Measurements from ENCODE around the gene ANKK1.

ANKK1 gene

DNA sequence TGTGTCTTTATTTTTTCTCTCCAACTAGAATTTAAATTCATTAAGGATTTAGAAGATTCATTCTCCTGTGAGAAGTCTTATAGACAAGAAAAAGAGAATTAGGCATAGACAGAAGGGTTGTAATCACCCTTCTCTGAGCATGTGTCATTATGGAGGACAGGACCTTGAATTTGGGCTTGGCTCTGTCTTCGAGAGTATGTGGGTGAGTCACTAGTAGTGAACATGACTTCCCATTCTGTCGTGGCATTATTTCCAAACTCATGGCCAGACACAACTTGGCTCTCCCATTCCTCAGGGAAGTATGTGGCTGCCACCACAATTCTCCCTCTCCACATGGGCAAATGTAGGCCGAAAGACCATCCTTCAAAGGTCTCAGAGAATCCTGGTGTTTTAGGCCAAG, 14.3 kb upstream of the ANKK1 start:
- CTCF ChIA-PET = interaction anchor here (0.7 kb wide), 1 partner anchor 157 kb away, joined by 6 read pairs; no protein-coding TSS in a partner anchor
- POLR2A ChIA-PET = no interaction called here
- peaks cover 0 to 3% of the 10 kb centered on the region in 2 experiments; a peak in 1 of 3 replicates for H3K36me3 ChIP-seq (ENCODE audit: control insufficient read depth in 2 of 2, insufficient read depth in 1 of 2, low read length in 2 of 2)
- no peak overlapping the region for H3K4me3 ChIP-seq (ENCODE audit: low read depth, low read length)
- TF ChIP-seq ZNF423 (tag by site-specific recombination; IDR thresholded peaks at IDR 0.05) = no peak
- TF ChIP-seq ZFP69B (tag by site-specific recombination; IDR thresholded peaks at IDR 0.05) = no peak
- TF ChIP-seq ZNF416 (tag by site-specific recombination; IDR thresholded peaks at IDR 0.05) = no peak
- TF ChIP-seq, protein P1, sequence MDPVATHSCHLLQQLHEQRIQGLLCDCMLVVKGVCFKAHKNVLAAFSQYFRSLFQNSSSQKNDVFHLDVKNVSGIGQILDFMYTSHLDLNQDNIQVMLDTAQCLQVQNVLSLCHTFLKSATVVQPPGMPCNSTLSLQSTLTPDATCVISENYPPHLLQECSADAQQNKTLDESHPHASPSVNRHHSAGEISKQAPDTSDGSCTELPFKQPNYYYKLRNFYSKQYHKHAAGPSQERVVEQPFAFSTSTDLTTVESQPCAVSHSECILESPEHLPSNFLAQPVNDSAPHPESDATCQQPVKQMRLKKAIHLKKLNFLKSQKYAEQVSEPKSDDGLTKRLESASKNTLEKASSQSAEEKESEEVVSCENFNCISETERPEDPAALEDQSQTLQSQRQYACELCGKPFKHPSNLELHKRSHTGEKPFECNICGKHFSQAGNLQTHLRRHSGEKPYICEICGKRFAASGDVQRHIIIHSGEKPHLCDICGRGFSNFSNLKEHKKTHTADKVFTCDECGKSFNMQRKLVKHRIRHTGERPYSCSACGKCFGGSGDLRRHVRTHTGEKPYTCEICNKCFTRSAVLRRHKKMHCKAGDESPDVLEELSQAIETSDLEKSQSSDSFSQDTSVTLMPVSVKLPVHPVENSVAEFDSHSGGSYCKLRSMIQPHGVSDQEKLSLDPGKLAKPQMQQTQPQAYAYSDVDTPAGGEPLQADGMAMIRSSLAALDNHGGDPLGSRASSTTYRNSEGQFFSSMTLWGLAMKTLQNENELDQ (tag by site-specific recombination; IDR thresholded peaks at IDR 0.05; ENCODE audit: low read depth) = no peak
- TF ChIP-seq, protein P2, sequence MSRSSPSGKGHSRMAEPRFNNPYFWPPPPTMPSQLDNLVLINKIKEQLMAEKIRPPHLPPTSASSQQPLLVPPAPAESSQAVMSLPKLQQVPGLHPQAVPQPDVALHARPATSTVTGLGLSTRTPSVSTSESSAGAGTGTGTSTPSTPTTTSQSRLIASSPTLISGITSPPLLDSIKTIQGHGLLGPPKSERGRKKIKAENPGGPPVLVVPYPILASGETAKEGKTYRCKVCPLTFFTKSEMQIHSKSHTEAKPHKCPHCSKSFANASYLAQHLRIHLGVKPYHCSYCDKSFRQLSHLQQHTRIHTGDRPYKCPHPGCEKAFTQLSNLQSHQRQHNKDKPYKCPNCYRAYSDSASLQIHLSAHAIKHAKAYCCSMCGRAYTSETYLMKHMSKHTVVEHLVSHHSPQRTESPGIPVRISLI (tag by site-specific recombination; IDR thresholded peaks at IDR 0.05) = no peak
- TF ChIP-seq KLF1 (tag by site-specific recombination; IDR thresholded peaks at IDR 0.05) = no peak
- TF ChIP-seq ZNF133 (tag by site-specific recombination; IDR thresholded peaks at IDR 0.05) = no peak
- TF ChIP-seq ZNF223 (tag by site-specific recombination; IDR thresholded peaks at IDR 0.05) = no peak
- TF ChIP-seq BCL11B (tag by site-specific recombination; IDR thresholded peaks at IDR 0.05; ENCODE audit: low read depth) = no peak
- no peak for TF ChIP-seq ZNF558 (tag by site-specific recombination; IDR thresholded peaks at IDR 0.05)
- no peak for TF ChIP-seq ZNF626 (tag by site-specific recombination; IDR thresholded peaks at IDR 0.05)
- no peak for TF ChIP-seq ZNF555 (tag by site-specific recombination; conservative IDR thresholded peaks at IDR 0.05)
- H3K27ac ChIP-seq (ENCODE audit: extremely low read depth, low read depth, low read length) = no peak overlapping the region
- H3K9me3 ChIP-seq (ENCODE audit: control insufficient read depth, insufficient read depth, low read depth, low read length) = no peaks in the 10 kb centered on the region
- no peaks in the 10 kb centered on the region for H3K4me1 ChIP-seq (ENCODE audit: control insufficient read depth, insufficient read depth, low read length)

DNA sequence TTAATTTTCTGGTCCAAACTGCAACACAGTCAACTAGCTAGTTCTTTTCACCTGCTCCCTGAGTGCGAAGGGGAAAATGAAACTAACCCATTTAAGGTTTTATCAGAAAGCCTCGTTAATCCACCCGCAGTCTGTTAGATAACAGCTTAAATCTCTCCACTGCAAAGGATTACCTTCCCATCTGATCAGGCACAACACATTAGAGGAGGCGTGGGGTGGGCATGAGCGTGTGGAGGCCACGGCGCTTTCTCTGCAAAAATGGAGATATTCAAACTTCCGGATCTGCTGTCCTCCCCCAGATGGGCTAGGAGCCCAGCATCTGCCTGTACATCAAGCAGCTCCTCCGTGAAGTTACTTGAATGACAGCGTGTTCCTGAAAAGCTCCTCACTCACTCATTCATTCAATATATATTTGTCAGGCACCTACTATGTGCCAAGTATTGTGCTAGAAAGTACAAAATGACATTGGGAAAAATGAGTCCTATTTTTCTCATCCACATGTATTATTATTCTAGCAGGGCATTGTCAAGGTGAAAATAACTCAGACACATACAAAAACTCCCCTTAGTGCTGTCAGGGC, 13.5 kb upstream of the ANKK1 start:
- CTCF ChIA-PET = no interaction called here
- Histone ChIP-seq H3K27ac (ENCODE audit: extremely low read depth, low read depth, low read length) (no peak overlapping the region), H3K9me3 (ENCODE audit: control insufficient read depth, insufficient read depth, low read depth, low read length) (no peaks in the 10 kb centered on the region), H3K36me3 (ENCODE audit: control insufficient read depth in 2 of 2, insufficient read depth in 1 of 2, low read length in 2 of 2) (no peaks in the 10 kb centered on the region), H3K4me3 (ENCODE audit: low read depth, low read length) (no peak overlapping the region), H3K4me1 (ENCODE audit: control insufficient read depth, insufficient read depth, low read length) (no peaks in the 10 kb centered on the region)
- POLR2A ChIA-PET = no interaction called here
- TF ChIP-seq ZNF138 (tag by site-specific recombination; IDR thresholded peaks at IDR 0.05; ENCODE audit: borderline replicate concordance) (no peak), ZNF548 (tag by site-specific recombination; IDR thresholded peaks at IDR 0.05) (no peak), ZNF785 (tag by site-specific recombination; IDR thresholded peaks at IDR 0.05) (no peak), ZSCAN30 (tag by site-specific recombination; IDR thresholded peaks at IDR 0.05) (no peak), ZBTB48 (tag by site-specific recombination; IDR thresholded peaks at IDR 0.05) (no peak), ZFHX2 (tag by site-specific recombination; conservative IDR thresholded peaks at IDR 0.05) (no peak), ZNF112 (tag by site-specific recombination; IDR thresholded peaks at IDR 0.05) (no peak), ZNF621 (tag by site-specific recombination; IDR thresholded peaks at IDR 0.05) (no peak), SCRT1 (tag by site-specific recombination; IDR thresholded peaks at IDR 0.05; ENCODE audit: borderline replicate concordance) (no peak), HOXD13 (CRISPR knock-in tag; IDR thresholded peaks at IDR 0.05; ENCODE audit: borderline replicate concordance) (no peak), OVOL3 (tag by site-specific recombination; IDR thresholded peaks at IDR 0.05) (no peak)
- TF ChIP-seq, protein P3, sequence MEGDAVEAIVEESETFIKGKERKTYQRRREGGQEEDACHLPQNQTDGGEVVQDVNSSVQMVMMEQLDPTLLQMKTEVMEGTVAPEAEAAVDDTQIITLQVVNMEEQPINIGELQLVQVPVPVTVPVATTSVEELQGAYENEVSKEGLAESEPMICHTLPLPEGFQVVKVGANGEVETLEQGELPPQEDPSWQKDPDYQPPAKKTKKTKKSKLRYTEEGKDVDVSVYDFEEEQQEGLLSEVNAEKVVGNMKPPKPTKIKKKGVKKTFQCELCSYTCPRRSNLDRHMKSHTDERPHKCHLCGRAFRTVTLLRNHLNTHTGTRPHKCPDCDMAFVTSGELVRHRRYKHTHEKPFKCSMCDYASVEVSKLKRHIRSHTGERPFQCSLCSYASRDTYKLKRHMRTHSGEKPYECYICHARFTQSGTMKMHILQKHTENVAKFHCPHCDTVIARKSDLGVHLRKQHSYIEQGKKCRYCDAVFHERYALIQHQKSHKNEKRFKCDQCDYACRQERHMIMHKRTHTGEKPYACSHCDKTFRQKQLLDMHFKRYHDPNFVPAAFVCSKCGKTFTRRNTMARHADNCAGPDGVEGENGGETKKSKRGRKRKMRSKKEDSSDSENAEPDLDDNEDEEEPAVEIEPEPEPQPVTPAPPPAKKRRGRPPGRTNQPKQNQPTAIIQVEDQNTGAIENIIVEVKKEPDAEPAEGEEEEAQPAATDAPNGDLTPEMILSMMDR (tag by site-specific recombination; IDR thresholded peaks at IDR 0.05) = no peak
- TF ChIP-seq, protein P4, sequence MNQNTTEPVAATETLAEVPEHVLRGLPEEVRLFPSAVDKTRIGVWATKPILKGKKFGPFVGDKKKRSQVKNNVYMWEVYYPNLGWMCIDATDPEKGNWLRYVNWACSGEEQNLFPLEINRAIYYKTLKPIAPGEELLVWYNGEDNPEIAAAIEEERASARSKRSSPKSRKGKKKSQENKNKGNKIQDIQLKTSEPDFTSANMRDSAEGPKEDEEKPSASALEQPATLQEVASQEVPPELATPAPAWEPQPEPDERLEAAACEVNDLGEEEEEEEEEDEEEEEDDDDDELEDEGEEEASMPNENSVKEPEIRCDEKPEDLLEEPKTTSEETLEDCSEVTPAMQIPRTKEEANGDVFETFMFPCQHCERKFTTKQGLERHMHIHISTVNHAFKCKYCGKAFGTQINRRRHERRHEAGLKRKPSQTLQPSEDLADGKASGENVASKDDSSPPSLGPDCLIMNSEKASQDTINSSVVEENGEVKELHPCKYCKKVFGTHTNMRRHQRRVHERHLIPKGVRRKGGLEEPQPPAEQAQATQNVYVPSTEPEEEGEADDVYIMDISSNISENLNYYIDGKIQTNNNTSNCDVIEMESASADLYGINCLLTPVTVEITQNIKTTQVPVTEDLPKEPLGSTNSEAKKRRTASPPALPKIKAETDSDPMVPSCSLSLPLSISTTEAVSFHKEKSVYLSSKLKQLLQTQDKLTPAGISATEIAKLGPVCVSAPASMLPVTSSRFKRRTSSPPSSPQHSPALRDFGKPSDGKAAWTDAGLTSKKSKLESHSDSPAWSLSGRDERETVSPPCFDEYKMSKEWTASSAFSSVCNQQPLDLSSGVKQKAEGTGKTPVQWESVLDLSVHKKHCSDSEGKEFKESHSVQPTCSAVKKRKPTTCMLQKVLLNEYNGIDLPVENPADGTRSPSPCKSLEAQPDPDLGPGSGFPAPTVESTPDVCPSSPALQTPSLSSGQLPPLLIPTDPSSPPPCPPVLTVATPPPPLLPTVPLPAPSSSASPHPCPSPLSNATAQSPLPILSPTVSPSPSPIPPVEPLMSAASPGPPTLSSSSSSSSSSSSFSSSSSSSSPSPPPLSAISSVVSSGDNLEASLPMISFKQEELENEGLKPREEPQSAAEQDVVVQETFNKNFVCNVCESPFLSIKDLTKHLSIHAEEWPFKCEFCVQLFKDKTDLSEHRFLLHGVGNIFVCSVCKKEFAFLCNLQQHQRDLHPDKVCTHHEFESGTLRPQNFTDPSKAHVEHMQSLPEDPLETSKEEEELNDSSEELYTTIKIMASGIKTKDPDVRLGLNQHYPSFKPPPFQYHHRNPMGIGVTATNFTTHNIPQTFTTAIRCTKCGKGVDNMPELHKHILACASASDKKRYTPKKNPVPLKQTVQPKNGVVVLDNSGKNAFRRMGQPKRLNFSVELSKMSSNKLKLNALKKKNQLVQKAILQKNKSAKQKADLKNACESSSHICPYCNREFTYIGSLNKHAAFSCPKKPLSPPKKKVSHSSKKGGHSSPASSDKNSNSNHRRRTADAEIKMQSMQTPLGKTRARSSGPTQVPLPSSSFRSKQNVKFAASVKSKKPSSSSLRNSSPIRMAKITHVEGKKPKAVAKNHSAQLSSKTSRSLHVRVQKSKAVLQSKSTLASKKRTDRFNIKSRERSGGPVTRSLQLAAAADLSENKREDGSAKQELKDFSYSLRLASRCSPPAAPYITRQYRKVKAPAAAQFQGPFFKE (tag by site-specific recombination; IDR thresholded peaks at IDR 0.05; ENCODE audit: borderline replicate concordance) = no peak

All from HEK293 (cell line).